PC-3 (cell line): ENCODE results near the gene UBA1.

Experiments
- CTCF ChIP-seq: fragments of 300-600 bp; sonication (generic); conservative IDR thresholded peaks from 2 replicates; pipeline ENCODE4 v1.5.1; 2017; ENCODE audit warnings: antibody characterized with exemption, low read depth, mild to moderate bottlenecking, low read length
- EZH2 ChIP-seq: fragments of 300-600 bp; sonication (generic); IDR thresholded peaks from one replicate; pipeline ENCODE4 v1.6.1; 2017; ENCODE audit warnings: antibody characterized with exemption, mild to moderate bottlenecking, low read length; ENCODE audit not compliant: unreplicated experiment
- EZH2phosphoT487 ChIP-seq: fragments of 300-600 bp; sonication (generic); IDR thresholded peaks from 2 replicates; pipeline ENCODE4 v1.6.1; 2018; ENCODE audit warnings: mild to moderate bottlenecking, antibody characterized with exemption, low read length, borderline replicate concordance

- TF ChIP-seq CTCF (no peak), EZH2 (no peak), EZH2phosphoT487 (no peak)
Observed at GRCh38 chrX:47169273-47169672, 24.4 kb upstream of the UBA1 start.
